H4 (cell line): ENCODE measurements around the gene SLC12A3. TPM values are rescaled to one million over a fixed set of nuclear protein-coding genes. Genes with fewer than 3 reads are reported as not detected.
A peak's percentile ranks its signal among the peaks of the same experiment; 100 is the strongest.
"Not testable (repeated sequence)": the region's sequence is repeated elsewhere in the genome, so short reads cannot be mapped to it uniquely, and the experiment has no call there.

Source experiments
- DNase-seq: peaks from one replicate; pipeline ENCODE4 v3.0.0-alpha.2; 2015; ENCODE audit warnings: low spot score
- total RNA-seq: library from RNA; depleted of rRNA; stranded (reverse); fragments of >200 nt; shearing (Covaris generic); gene quantifications from 2 replicates; pipeline ENCODE4 v1.2.3, GENCODE V29; 2014

The SLC12A3 gene
- total RNA-seq, 1 experiment from 2014 or later: not detected

- peak; percentile 49 for DNase-seq
Measured at GRCh38 chr16:56866955-56867830, 2.2 kb downstream of the SLC12A3 start.

DNA sequence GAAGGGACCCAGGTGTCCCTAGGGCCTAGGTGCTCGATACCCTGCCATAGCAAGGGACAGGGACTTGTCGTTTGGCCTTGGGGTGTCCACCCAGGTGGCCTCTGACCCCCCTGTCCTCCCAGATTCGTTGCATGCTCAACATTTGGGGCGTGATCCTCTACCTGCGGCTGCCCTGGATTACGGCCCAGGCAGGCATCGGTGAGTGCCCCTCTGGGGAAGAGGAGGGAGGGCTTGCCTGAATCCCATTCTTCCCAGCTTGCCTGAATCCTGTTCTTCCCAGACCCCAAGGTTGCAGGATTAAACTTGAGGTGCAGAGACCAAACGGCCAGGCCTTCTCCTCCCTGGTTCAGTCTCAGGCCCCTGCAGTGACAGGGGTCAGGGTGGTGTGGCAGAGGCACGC lies 3.2 kb downstream of the SLC12A3 start:
- DNase-seq: no peak

GRCh38 chr16:56868766-56869165 lies 3.8 kb downstream of the SLC12A3 start:
- not testable (repeated sequence) for DNase-seq

DNA sequence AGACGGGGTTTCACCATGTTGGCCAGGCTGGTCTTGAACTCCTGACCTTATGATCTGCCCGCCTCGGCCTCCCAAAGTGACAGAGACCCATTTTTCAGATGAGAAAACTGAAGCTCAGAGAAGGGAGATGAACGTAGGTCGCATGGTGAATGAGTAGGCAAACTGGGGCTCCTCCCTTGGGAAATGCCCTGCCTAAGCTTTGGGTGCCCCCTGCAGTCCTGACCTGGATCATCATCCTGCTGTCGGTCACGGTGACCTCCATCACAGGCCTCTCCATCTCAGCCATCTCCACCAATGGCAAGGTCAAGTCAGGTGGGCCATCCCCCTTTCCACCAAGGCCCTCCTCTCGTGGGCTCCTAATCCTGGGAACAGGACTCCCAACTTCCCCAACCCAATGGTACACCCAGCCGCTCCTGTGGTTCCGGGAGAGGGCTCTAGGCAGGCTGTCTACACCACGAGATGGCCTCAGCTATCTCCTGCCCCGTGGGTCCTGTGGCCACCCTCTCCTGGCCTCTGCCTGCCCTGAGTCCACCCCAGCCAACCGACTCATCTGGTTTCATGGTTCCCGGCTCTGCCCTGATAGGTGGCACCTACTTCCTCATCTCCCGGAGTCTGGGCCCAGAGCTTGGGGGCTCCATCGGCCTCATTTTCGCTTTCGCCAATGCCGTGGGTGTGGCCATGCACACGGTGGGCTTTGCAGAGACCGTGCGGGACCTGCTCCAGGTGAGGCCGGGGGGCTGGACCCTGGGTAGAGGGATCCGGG lies 4.7 kb downstream of the SLC12A3 start:
- DNase-seq: peak; percentile 59

DNA sequence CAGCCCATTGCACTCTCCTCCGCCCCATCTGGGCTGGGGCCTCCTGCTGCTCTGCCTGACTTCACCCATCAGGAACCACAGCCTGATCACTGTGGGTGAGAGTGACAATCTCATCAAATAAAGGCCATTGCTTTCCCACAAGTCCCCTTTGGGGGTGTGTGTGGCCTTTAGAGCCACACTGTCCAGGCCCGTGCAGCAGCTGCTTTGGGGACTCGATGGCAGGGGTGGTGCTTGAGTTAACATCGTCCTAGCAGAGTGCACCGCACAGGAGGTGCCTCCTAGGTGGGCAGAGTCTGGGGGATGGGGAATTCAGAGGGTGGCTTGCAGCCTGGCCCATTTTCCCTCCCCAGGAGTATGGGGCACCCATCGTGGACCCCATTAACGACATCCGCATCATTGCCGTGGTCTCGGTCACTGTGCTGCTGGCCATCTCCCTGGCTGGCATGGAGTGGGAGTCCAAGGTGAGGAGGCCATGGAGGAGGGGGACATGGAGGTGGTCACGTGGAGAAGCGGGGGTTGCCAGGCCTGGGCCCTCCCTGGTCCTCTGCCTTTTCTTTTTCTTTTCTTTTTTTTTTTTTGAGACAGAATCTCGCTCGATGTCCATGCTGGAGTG lies 5.4 kb downstream of the SLC12A3 start:
- no peak for DNase-seq

- DNase-seq: no peak
Measured at GRCh38 chr16:56871172-56871593, 6.2 kb downstream of the SLC12A3 start.

DNA sequence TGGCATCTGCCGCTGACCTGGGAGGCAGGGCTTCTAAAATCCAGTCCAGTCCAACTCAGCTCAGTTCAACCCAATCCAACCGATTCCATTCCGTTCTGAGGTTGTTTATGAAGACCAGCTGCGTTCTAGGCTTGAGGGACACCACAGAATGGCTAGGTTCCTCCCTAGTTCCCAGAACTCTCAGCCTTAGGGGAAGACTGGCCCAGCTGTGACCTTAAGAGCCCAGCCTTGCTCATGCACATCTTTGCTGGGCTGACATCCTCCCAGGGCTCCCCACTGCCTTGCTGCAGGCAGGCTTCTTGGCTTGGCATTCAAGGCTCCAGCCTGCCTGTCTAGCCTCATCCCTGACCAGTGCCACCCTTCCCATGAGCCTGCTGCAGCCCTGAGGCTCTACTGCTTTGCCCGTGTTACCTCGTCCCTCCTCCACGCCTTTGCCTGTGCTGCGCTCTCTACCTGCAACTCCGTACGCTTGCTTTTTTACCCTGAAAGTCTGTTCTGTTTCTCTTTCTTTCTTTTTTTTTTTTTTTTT lies 7.9 kb downstream of the SLC12A3 start:
- peak; percentile 56 for DNase-seq

GRCh38 chr16:56874800-56875199 lies 9.8 kb downstream of the SLC12A3 start:
- peak; percentile 33 for DNase-seq

- DNase-seq: no peak
Measured at GRCh38 chr16:56876048-56876447, 11.0 kb downstream of the SLC12A3 start.

DNA sequence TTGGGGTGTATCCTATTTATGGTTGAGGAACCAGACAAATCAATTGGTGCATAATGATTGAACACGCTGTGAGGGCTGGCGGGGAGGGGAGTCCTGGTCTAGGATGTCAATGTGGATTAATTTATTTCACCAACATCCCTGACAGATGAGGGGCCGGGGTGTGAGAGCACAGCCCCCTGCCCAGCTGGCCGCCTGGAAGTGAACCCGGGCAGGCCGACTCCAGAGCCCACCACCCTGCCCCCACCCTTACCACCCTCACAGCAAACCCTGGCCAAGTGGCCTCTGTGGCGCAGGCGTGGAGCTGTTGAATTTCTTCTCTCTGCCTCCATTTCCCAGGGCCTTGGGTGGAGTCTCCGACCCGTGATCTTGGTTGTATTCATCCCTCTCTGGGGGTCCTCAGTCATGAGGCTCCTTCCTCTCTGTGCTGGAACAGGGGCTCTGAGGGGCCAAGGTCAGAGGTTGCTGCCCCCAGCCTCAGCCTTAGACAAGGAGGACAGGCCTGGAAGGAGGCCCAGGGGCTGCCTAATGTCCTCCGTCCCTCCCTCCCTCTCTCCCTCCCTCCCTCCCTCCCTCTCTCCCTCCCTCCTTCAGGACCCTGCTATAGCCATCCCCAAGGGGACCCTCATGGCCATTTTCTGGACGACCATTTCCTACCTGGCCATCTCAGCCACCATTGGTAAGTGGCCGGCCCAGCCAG lies 12.6 kb downstream of the SLC12A3 start:
- DNase-seq: no peak

DNA sequence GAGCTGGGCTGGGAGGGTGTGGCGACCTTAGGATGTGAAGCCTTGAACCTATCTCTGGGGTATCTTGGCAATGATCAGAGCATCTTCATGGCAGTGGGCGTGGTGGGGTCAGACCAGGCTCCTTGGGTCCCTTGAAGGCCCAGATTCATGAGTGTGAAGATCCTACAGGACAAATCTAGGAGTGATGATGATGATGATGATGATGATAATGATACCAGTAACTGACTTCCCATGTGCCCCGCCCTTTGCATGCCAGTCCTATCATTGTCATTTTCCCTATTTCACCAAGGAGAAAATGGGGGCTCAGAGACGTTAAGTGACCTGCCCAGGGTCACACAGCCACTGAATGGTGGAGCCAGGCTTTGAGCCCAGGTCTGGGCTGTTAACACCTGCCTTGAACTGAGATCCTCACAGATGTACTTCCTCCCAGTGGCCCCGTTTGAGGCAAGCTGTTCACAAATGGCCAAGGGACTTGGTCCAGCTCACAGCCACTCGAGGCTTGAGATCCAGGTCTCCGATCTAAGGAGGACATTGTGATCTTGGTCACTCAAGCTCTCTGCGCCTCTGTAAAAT lies 13.4 kb downstream of the SLC12A3 start:
- no peak for DNase-seq

- no peak for DNase-seq
Measured at GRCh38 chr16:56879276-56879675, 14.3 kb downstream of the SLC12A3 start.

DNA sequence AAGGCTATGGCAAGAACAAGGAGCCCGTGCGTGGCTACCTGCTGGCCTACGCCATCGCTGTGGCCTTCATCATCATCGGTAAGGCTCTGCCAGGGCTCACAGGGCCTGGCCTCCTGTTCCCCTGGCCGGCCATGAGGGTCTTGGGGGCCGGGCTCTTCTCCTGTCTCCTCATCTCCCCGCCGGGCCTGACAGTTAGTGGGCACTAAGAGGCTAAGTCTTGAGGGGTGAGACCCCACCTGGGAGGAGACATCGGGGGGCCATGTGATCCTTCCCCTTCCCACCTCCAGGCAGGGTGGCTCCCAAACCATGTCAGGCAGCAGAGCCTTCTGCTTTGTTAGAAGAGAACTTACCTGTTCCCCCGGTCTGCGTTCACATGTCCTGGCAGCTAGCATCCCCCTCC lies 15.2 kb downstream of the SLC12A3 start:
- DNase-seq: no peak

DNA sequence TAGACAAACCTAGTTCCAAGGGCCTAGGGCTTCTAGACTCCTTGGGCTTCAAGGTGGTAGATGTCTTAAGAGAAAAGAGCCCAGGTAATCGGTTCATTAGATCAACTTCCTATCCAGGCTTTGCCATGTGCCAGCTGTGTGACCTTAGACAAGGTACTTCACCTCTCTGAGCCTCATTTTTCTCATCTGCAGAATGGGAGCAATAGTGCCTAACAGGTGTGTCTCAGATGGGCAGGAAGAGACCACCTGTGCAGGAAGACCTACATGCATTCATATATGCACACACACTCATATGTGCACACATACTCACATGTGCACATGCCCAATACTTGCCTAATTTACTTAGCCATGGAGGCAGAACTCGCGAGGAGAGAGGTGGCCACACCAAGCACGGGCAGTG lies 15.7 kb downstream of the SLC12A3 start:
- DNase-seq: no peak

DNA sequence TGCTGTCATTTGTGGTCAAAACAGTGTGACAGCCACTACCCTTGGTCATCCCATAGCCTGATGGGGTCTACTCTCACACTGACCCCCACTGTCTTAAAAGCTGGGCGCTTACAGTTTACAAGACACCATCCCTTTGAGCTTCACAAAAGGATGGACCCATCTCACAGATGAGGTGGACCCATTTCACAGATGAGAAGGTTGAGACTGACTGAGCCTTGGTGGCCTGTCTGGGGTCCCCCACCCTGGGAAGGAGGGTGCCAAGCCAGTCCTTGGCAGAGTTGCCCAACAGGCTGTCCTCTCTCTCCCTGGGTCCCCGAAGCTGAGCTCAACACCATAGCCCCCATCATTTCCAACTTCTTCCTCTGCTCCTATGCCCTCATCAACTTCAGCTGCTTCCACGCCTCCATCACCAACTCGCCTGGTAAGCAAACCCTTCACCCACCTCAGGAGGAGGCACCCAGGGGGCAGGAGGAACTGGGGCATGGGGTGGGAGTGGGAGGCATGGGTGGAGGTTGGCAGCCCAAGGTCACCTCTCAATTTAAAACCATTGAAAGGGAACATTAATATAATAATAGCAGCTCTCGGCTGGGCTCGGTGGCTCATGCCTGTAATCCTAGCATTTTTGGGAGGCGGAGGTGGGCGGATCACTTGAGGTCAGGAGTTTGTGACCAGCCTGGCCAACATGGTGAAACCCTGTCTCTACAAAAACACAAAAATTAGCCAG lies 17.2 kb downstream of the SLC12A3 start:
- DNase-seq: no peak

DNA sequence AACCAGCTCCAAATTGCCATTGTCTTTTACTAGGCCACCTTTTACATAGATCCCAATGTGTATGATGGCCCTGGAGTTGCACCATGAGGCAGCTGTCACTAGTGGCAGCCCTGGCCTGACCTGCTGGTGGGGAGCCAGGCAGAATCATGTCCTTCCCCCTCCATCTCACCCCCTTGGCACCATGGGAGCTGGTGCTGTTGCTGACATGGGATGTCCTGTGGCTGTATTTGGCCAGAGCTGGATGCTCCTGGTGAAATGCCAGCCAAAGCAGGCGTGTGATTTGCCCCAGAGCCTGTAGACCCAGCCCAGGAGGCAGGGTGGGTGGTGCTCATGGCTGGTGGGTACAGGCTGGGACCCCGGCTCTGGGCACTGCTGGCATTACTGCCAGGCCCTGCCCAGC lies 18.6 kb downstream of the SLC12A3 start:
- no peak for DNase-seq

GRCh38 chr16:56884026-56884582 lies 19.1 kb downstream of the SLC12A3 start:
- DNase-seq: no peak

- not testable (repeated sequence) for DNase-seq
Measured at GRCh38 chr16:56884929-56885328, 19.9 kb downstream of the SLC12A3 start.

DNA sequence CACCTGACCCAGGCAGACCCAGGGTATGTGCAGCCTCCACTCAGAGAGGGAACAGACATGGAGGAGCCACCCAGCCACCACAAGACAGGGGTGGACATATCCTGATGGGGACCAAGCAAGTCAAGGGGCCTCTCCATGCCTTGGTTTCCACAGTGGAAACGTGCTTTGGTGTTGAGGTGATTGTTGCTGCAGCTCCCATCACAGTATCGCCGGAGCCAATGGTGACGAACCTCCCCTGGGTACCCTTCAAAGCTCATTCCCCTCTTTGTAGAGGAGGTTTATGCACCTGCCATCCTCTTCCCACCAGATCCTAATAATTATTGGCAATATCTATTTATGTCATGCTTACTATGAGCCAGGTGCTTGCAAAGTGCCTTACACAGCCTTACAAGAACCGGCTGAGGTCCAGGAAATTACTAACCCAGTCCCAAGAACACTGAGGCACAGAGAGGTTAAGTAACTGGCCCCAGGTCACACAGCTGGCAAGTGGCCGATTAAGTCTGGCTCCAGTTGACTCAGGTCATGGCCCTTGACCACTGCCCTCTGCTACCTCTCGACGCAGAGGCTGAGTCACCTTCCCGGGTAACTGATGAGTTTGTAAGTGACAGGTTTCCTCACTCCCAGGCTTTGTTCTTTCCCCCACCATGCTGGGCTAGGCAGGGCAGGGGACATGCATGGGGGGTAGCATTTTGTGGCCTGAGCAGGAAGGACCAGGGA lies 20.6 kb downstream of the SLC12A3 start:
- DNase-seq: no peak

- no peak for DNase-seq
Measured at GRCh38 chr16:56886296-56886695, 21.3 kb downstream of the SLC12A3 start.
